Activated B cell treated with CpG ODN at 0.5 μM for 24 hours (primary cell): ENCODE data around the gene LTBP2. TPM values are rescaled to one million over a fixed set of nuclear protein-coding genes. Genes with fewer than 3 reads are reported as not detected.

Source experiments
- ATAC-seq: fragments of 200-7000 bp; cut with Tn5 transposase; one replicate; pipeline ENCODE4 v1.10.0; 2021; ENCODE audit warnings: low read depth, mild to moderate bottlenecking, moderate library complexity
- CTCF ChIA-PET: fragments of 350-600 bp; sonication (Branson Sonifier 250); formaldehyde crosslinking; loops from one replicate; lab custom pipeline; 2021; ENCODE audit warnings: antibody characterized with exemption; lab: Charles Lee
- POLR2A ChIA-PET: fragments of 350-600 bp; sonication (Branson Sonifier 250); formaldehyde crosslinking; loops from one replicate; lab custom pipeline; 2021; ENCODE audit warnings: antibody characterized with exemption; lab: Charles Lee
- DNase-seq: peaks from one replicate; pipeline ENCODE4 v3.0.0; 2022
- H3K27ac Mint-ChIP-seq: one replicate; pipeline ENCODE4 v1.8.0; 2020; ENCODE audit warnings: mixed read lengths
- H3K27me3 Mint-ChIP-seq: one replicate; pipeline ENCODE4 v1.8.0; 2021; ENCODE audit warnings: mixed read lengths
- H3K36me3 Mint-ChIP-seq: one replicate; pipeline ENCODE4 v1.8.0; 2021; ENCODE audit warnings: low read depth, mixed read lengths
- H3K4me1 Mint-ChIP-seq: one replicate; pipeline ENCODE4 v1.8.0; 2021; ENCODE audit warnings: mixed read lengths
- H3K4me3 Mint-ChIP-seq: one replicate; pipeline ENCODE4 v1.8.0; 2020; ENCODE audit warnings: mild to moderate bottlenecking, mixed read lengths
- H3K9me3 Mint-ChIP-seq: one replicate; pipeline ENCODE4 v1.8.0; 2020; ENCODE audit warnings: mixed read lengths
- intact Hi-C: fragments of 100-400 bp; cut with micrococcal nuclease; formaldehyde crosslinking; loops from one replicate; pipeline ENCODE4 v1.15.1; 2024
- total RNA-seq: library from RNA; stranded (reverse); gene quantifications from 2 replicates; pipeline ENCODE4 v1.2.3, GENCODE V29; 2022
- TF ChIP-seq, protein P1 (sequence below): fragments of 200-600 bp; IDR thresholded peaks from one replicate; pipeline ENCODE4 v1.8.0; 2022; ENCODE audit warnings: antibody characterized with exemption, mild to moderate bottlenecking

Gene LTBP2
- total RNA-seq, 1 donor from 2014 or later, result 0.11 TPM

DNA sequence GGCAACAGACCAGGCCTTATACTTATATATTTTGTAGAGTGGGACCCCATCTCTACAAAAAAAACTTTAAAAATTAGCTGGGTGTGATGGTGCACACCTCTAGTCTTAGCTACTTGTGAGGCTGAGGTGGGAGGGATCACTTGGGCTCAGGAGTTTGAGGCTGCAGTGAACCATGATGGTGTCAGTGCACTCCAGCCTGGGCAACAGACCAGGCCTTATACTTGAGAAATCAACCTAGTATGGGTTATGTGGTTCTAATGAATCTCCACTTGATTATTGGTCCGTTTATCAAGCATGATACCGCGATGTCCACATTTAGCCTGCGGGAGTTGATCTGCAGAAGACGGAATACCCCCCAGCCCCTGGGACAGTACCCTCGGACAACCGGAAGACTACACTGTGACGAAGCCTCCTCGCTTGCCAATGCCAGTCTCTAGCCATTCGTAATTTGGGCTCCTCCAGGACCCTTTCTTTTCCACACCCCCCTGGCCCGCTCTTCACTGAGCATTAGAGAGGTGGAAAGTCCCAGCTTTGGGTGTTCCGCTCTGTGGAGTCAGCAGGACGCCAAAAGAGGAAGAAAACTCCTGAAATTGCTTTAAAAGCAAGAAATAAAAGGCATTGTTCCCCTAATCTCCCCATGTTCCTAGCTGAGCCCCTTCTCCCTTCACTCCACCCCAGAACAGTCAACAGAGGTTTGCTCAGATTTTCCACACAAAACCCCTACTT is 19.4 kb downstream of the LTBP2 start:
- ChIA-PET CTCF (interaction anchor here (3.0 kb wide), 1 partner anchor 20 kb away, joined by 14 read pairs; the partner anchor contains the start of gene LTBP2), POLR2A (interaction anchor here (1.1 kb wide), 1 partner anchor 30 kb away, joined by 3 read pairs; no protein-coding TSS in a partner anchor)
- ATAC-seq (peak; percentile 82), DNase-seq (peak; percentile 22)
- Mint-ChIP-seq H3K27ac (peak overlapping the region; percentile 71), H3K4me1 (peaks cover 29% of the 10 kb centered on the region), H3K9me3 (no peaks in the 10 kb centered on the region), H3K27me3 (no peaks in the 10 kb centered on the region), H3K4me3 (peak overlapping the region; percentile 51), H3K36me3 (no peaks in the 10 kb centered on the region)
- intact Hi-C loops, result loop anchor here (1.0 to 2.0 kb wide), 2 partner anchors 26 to 100 kb away; partner anchors contain the start of genes ISCA2 and NPC2
- TF ChIP-seq, protein P1, sequence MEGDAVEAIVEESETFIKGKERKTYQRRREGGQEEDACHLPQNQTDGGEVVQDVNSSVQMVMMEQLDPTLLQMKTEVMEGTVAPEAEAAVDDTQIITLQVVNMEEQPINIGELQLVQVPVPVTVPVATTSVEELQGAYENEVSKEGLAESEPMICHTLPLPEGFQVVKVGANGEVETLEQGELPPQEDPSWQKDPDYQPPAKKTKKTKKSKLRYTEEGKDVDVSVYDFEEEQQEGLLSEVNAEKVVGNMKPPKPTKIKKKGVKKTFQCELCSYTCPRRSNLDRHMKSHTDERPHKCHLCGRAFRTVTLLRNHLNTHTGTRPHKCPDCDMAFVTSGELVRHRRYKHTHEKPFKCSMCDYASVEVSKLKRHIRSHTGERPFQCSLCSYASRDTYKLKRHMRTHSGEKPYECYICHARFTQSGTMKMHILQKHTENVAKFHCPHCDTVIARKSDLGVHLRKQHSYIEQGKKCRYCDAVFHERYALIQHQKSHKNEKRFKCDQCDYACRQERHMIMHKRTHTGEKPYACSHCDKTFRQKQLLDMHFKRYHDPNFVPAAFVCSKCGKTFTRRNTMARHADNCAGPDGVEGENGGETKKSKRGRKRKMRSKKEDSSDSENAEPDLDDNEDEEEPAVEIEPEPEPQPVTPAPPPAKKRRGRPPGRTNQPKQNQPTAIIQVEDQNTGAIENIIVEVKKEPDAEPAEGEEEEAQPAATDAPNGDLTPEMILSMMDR, result no peak

- Mint-ChIP-seq H3K27me3 (no peaks in the 10 kb centered on the region), H3K36me3 (no peaks in the 10 kb centered on the region), H3K27ac (peak overlapping the region; percentile 71), H3K4me1 (peaks cover 29% of the 10 kb centered on the region), H3K9me3 (no peaks in the 10 kb centered on the region), H3K4me3 (no peak overlapping the region)
- POLR2A ChIA-PET, result no interaction called here
- CTCF ChIA-PET, result no interaction called here
- ATAC-seq (no peak), DNase-seq (no peak)
- intact Hi-C loops, result loop anchor here (2.0 kb wide), 1 partner anchor 99 kb away; the partner anchor contains the start of genes ISCA2 and NPC2
- TF ChIP-seq, protein P1, result no peak
Observed at GRCh38 chr14:74591899-74592298, 20.1 kb downstream of the LTBP2 start.

DNA sequence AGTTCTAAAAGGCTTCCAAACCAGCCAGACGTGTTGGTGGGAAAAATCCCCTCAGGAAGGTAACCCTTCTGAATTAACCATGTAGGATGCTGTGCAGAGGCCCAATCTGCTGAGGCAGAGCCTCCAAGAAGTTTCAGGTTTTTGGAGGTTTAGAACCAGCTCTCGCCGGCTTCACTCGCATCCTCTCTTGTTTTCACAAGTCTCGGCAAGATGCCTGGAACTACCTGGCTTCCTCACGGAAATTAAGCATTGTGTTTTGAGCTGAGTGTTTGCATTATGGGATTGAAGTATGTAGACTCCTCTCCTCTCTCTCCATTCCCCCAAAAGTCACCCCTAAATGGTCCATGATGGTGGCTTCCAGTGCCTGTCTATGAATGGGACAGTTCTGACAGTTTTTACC is 20.6 kb downstream of the LTBP2 start:
- no peaks in the 10 kb centered on the region for H3K9me3 Mint-ChIP-seq
- no peak for DNase-seq
- H3K27me3 Mint-ChIP-seq, result no peaks in the 10 kb centered on the region
- peaks cover 29% of the 10 kb centered on the region for H3K4me1 Mint-ChIP-seq
- TF ChIP-seq, protein P1, result no peak
- no peaks in the 10 kb centered on the region for H3K36me3 Mint-ChIP-seq
- no peak overlapping the region for H3K27ac Mint-ChIP-seq
- intact Hi-C loops, result no loop called here
- ChIA-PET CTCF (interaction anchor here (0.9 kb wide), 1 partner anchor 18 kb away, joined by 3 read pairs; no protein-coding TSS in a partner anchor), POLR2A (no interaction called here)
- ATAC-seq, result no peak
- H3K4me3 Mint-ChIP-seq, result no peak overlapping the region

DNA sequence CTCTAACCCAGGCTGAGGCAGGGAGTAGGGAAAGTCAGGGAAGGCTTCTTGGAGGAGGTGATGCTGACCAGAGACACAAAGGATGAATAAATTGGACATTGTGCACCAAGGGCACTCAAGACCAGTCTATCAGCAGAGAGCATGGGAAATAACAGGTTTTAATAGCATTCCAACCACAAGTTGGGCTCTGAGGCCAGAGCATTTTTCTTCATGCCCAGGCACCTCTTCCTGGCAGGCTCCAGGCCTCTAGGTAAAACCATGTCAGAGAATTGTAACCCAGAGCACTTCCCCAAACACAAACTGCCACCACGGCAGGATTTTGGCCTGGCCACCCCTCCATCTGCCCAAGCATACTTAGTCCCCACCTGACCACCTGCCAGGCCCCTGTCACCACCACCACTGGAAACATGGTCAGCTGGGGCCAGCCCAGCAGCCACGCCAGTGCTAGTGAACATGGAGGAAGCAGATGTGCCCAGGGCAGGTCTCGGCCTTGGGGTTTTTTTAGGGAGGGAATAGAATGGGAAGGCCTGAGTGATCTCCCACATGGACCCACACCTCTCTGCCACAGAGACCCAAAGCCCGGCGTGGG is 22.7 kb downstream of the LTBP2 start:
- Mint-ChIP-seq H3K27me3 (no peaks in the 10 kb centered on the region), H3K4me3 (no peak overlapping the region), H3K9me3 (no peaks in the 10 kb centered on the region), H3K36me3 (no peaks in the 10 kb centered on the region), H3K4me1 (peaks cover 29% of the 10 kb centered on the region), H3K27ac (no peak overlapping the region)
- intact Hi-C loops, result no loop called here
- TF ChIP-seq, protein P1, result no peak
- no peak for ATAC-seq
- POLR2A ChIA-PET, result no interaction called here
- CTCF ChIA-PET, result no interaction called here
- DNase-seq, result no peak

GRCh38 chr14:74587363-74587707 is 24.7 kb downstream of the LTBP2 start:
- Mint-ChIP-seq H3K36me3 (no peaks in the 10 kb centered on the region), H3K4me3 (no peak overlapping the region), H3K9me3 (no peaks in the 10 kb centered on the region), H3K4me1 (peaks cover 9% of the 10 kb centered on the region), H3K27ac (no peak overlapping the region), H3K27me3 (no peaks in the 10 kb centered on the region)
- TF ChIP-seq, protein P1, result no peak
- intact Hi-C loops, result no loop called here
- ChIA-PET CTCF (no interaction called here), POLR2A (no interaction called here)
- ATAC-seq (no peak), DNase-seq (no peak)
